SK-N-MC (cell line): ENCODE measurements around the gene CPEB2.

Source experiments
- FOXP2 ChIP-seq: optimal IDR thresholded peaks from 2 replicates; pipeline ENCODE3; 2011; ENCODE audit warnings: mild to moderate bottlenecking, moderate library complexity; ENCODE audit not compliant: insufficient read depth; ENCODE audit errors: extremely low read length, control extremely low read depth
- POLR2AphosphoS5 ChIP-seq: IDR thresholded peaks from 2 replicates; pipeline ENCODE4 v1.6.1; 2012; ENCODE audit warnings: mild to moderate bottlenecking, low read depth, low read length, borderline replicate concordance

- TF ChIP-seq POLR2AphosphoS5 = no peak
- TF ChIP-seq FOXP2 = no peak
Observed at GRCh38 chr4:14958436-14958835, 43.8 kb upstream of the CPEB2 start.
